ENCODE results near the gene DUS1L. TPM values are rescaled to one million over a fixed set of nuclear protein-coding genes. Genes with fewer than 3 reads are reported as not detected.

DUS1L gene
- total RNA-seq, 1 donor from 2014 or later, result 73.3 TPM

- no peaks in the 10 kb centered on the region for H3K27me3 Mint-ChIP-seq (ENCODE audit: unreplicated experiment)
- no peak for DNase-seq (ENCODE audit: extremely low spot score, unreplicated experiment)
- peaks cover 17% of the 10 kb centered on the region for H3K4me1 Mint-ChIP-seq (ENCODE audit: unreplicated experiment)
- peak overlapping the region; percentile 84 for H3K4me3 Mint-ChIP-seq (ENCODE audit: unreplicated experiment)
- TF ChIP-seq CTCF (IDR thresholded peaks at IDR 0.05), result no peak
- H3K9me3 Mint-ChIP-seq (ENCODE audit: unreplicated experiment), result no peaks in the 10 kb centered on the region
- peaks cover 17% of the 10 kb centered on the region for H3K36me3 Mint-ChIP-seq (ENCODE audit: unreplicated experiment)
- H3K27ac Mint-ChIP-seq (ENCODE audit: unreplicated experiment), result peak overlapping the region; percentile 72
Measured at GRCh38 chr17:82050152-82050760, 15.3 kb downstream of the DUS1L start.

GRCh38 chr17:82049521-82049971, 16.1 kb downstream of the DUS1L start:
- TF ChIP-seq CTCF (IDR thresholded peaks at IDR 0.05), result no peak
- DNase-seq (ENCODE audit: extremely low spot score, unreplicated experiment), result no peak
- H3K27ac Mint-ChIP-seq (ENCODE audit: unreplicated experiment), result no peak overlapping the region
- H3K4me3 Mint-ChIP-seq (ENCODE audit: unreplicated experiment), result peak overlapping the region; percentile 84
- H3K27me3 Mint-ChIP-seq (ENCODE audit: unreplicated experiment), result no peaks in the 10 kb centered on the region
- H3K36me3 Mint-ChIP-seq (ENCODE audit: unreplicated experiment), result peaks cover 13% of the 10 kb centered on the region
- no peaks in the 10 kb centered on the region for H3K9me3 Mint-ChIP-seq (ENCODE audit: unreplicated experiment)
- H3K4me1 Mint-ChIP-seq (ENCODE audit: unreplicated experiment), result peaks cover 17% of the 10 kb centered on the region

GRCh38 chr17:82049106-82049505, 16.5 kb downstream of the DUS1L start:
- DNase-seq (ENCODE audit: extremely low spot score, unreplicated experiment), result no peak
- H3K27me3 Mint-ChIP-seq (ENCODE audit: unreplicated experiment), result no peaks in the 10 kb centered on the region
- peak overlapping the region; percentile 35 for H3K4me3 Mint-ChIP-seq (ENCODE audit: unreplicated experiment)
- peaks cover 17% of the 10 kb centered on the region for H3K4me1 Mint-ChIP-seq (ENCODE audit: unreplicated experiment)
- H3K9me3 Mint-ChIP-seq (ENCODE audit: unreplicated experiment), result no peaks in the 10 kb centered on the region
- no peak overlapping the region for H3K27ac Mint-ChIP-seq (ENCODE audit: unreplicated experiment)
- TF ChIP-seq CTCF (IDR thresholded peaks at IDR 0.05), result no peak
- peaks cover 13% of the 10 kb centered on the region for H3K36me3 Mint-ChIP-seq (ENCODE audit: unreplicated experiment)

- Mint-ChIP-seq H3K27me3 (ENCODE audit: unreplicated experiment) (no peaks in the 10 kb centered on the region), H3K4me3 (ENCODE audit: unreplicated experiment) (peak overlapping the region; percentile 35), H3K36me3 (ENCODE audit: unreplicated experiment) (peaks cover 13% of the 10 kb centered on the region), H3K27ac (ENCODE audit: unreplicated experiment) (no peak overlapping the region), H3K9me3 (ENCODE audit: unreplicated experiment) (no peaks in the 10 kb centered on the region), H3K4me1 (ENCODE audit: unreplicated experiment) (peaks cover 17% of the 10 kb centered on the region)
- TF ChIP-seq CTCF (IDR thresholded peaks at IDR 0.05), result no peak
- DNase-seq (ENCODE audit: extremely low spot score, unreplicated experiment), result no peak
Measured at GRCh38 chr17:82048571-82048971, 17.0 kb downstream of the DUS1L start.

- Mint-ChIP-seq H3K36me3 (ENCODE audit: unreplicated experiment) (peaks cover 13% of the 10 kb centered on the region), H3K27me3 (ENCODE audit: unreplicated experiment) (no peaks in the 10 kb centered on the region)
Measured at GRCh38 chr17:82047914-82048570, 17.6 kb downstream of the DUS1L start.

More at GRCh38 chr17:82047914-82048570, 17.6 kb downstream of the DUS1L start:
- Mint-ChIP-seq H3K4me3 (ENCODE audit: unreplicated experiment) (no peak overlapping the region), H3K27ac (ENCODE audit: unreplicated experiment) (no peak overlapping the region), H3K9me3 (ENCODE audit: unreplicated experiment) (no peaks in the 10 kb centered on the region), H3K4me1 (ENCODE audit: unreplicated experiment) (peaks cover 12% of the 10 kb centered on the region)
- TF ChIP-seq CTCF (IDR thresholded peaks at IDR 0.05), result no peak
- no peak for DNase-seq (ENCODE audit: extremely low spot score, unreplicated experiment)
